Spleen (tissue), 11 donors: ENCODE data around the gene SH3D19. TPM values are rescaled to one million over a fixed set of nuclear protein-coding genes. Genes with fewer than 3 reads are reported as not detected.

Experiments used
- DNase-seq: peaks from one replicate; pipeline ENCODE4 v3.0.0-alpha.2; 2020
- H3K27ac ChIP-seq, 8 donors: fragments of 200-600 bp; sonication (generic) in 7 of 8; 1 replicate in 4 of 8; 2 replicates in 4 of 8; pipeline versions ENCODE4 v1.5.0 to v1.8.0; 2016 to 2021; ENCODE audit warnings: inconsistent platforms in 4 of 8, mild to moderate bottlenecking in 4 of 8, moderate library complexity in 1 of 8
- H3K27me3 ChIP-seq, 7 donors: fragments of 200-600 bp; sonication (generic) in 6 of 7; replicated peaks in 1 of 7; 1 replicate in 4 of 7; 2 replicates in 3 of 7; pipeline versions ENCODE4 v1.5.0 to v1.8.0; 2016 to 2021; ENCODE audit warnings: inconsistent platforms in 3 of 7, mild to moderate bottlenecking in 1 of 7
- H3K36me3 ChIP-seq, 6 donors: fragments of 200-600 bp; sonication (generic) in 5 of 6; 1 replicate in 4 of 6; 2 replicates in 2 of 6; pipeline versions ENCODE4 v1.5.0 to v1.8.0; 2016 to 2021; ENCODE audit warnings: inconsistent platforms in 2 of 6
- H3K4me1 ChIP-seq, 6 donors: fragments of 200-600 bp; sonication (generic) in 5 of 6; 1 replicate in 3 of 6; 2 replicates in 3 of 6; pipeline versions ENCODE4 v1.5.0 to v1.8.0; 2016 to 2021; ENCODE audit warnings: inconsistent platforms in 3 of 6
- H3K4me3 ChIP-seq, 8 donors: fragments of 200-600 bp; sonication (generic) in 7 of 8; 1 replicate in 4 of 8; 2 replicates in 4 of 8; pipeline versions ENCODE4 v1.5.0 to v1.8.0; 2016 to 2021; ENCODE audit warnings: inconsistent platforms in 4 of 8, mild to moderate bottlenecking in 4 of 8, moderate library complexity in 2 of 8
- H3K9me3 ChIP-seq, 8 donors: fragments of 200-600 bp; sonication (generic) in 7 of 8; 1 replicate in 4 of 8; 2 replicates in 4 of 8; pipeline versions ENCODE4 v1.5.0 to v1.8.0; 2016 to 2021; ENCODE audit warnings: inconsistent platforms in 4 of 8
- CTCF ChIP-seq, 11 experiments: fragments of 200-600 bp in 7 of 11; fragments of 450-650 bp in 4 of 11; sonication (generic) in 4 of 11; IDR thresholded peaks in 8 of 11; conservative IDR thresholded peaks in 3 of 11; 1 replicate in 7 of 11; 2 replicates in 4 of 11; pipeline versions ENCODE4 v1.4.0 to v1.8.0; 2016 to 2021; ENCODE audit warnings: antibody characterized with exemption in 11 of 11, inconsistent platforms in 4 of 11, mild to moderate bottlenecking in 1 of 11
- POLR2A ChIP-seq, 3 donors: fragments of 450-650 bp; IDR thresholded peaks; one replicate each; pipeline ENCODE4 v1.5.1; 2017; ENCODE audit warnings: antibody characterized with exemption in 3 of 3, mild to moderate bottlenecking in 1 of 3
- POLR2AphosphoS5 ChIP-seq, 3 donors: sonication (generic); formaldehyde crosslinking; IDR thresholded peaks; one replicate each; pipeline ENCODE4 v1.5.1; 2017; ENCODE audit warnings: antibody characterized with exemption in 3 of 3
- WGBS, 5 donors: extraction: QIAGEN DNeasy Blood & Tissue Kit in 3 of 5; methylation state at CpG; one replicate each; pipeline versions ENCODE4 v1.1.5 to v1.1.7; 2013 to 2018; 5-methylcytosine and 5-hydroxymethylcytosine counted together
- intact Hi-C: fragments of 100-400 bp; cut with DNase I; formaldehyde crosslinking; loops from one replicate; pipeline ENCODE4 v1.15.0; 2023; ENCODE audit warnings: low total_unique reads
- polyA plus RNA-seq, 3 donors: library from polyadenylated mRNA; stranded (reverse); fragments of 200-250 nt; gene quantifications; one replicate each; pipeline ENCODE4 v1.2.1, GENCODE V29; 2013
- total RNA-seq, 7 donors: library from RNA; depleted of rRNA in 3 of 7; stranded (reverse); fragments of >200 nt in 3 of 7; fragmentation: NEBNext Ultra II Directional in 4 of 7; extraction: Animal tissue kit (Norgen Biotek cat#: 25700) in 4 of 7; gene quantifications; one replicate each; pipeline versions ENCODE4 v1.1.0 to v1.2.1, GENCODE V29; 2016 to 2021
- donor health status: healthy with polysubstance abuse.
- donor health status: DM: no; HTN: no; CAD: no; lungs with moderate emphysema.
- donor health status: DM: no; HTN: no; CAD: no.
- donor health status: Bipolar disorder and iron deficiency.
- donor health status: healthy.
- donor health status: DM: no; HTN: no; CAD: no.
- donor health status: DM: yes; HTN: yes; CAD: no.

The SH3D19 gene
- total and polyA plus RNA-seq, 10 donors = 3.0 to 33.3 (median 14.7) TPM

- H3K4me3 ChIP-seq = no peak overlapping the region
- intact Hi-C loops = no loop called here
- TF ChIP-seq CTCF (IDR thresholded peaks at IDR 0.05 in 8 of 11, conservative IDR thresholded peaks at IDR 0.05 in 3 of 11) (no peak), POLR2AphosphoS5 (IDR thresholded peaks at IDR 0.05) (no peak), POLR2A (IDR thresholded peaks at IDR 0.05) (no peak)
- 84 to 93% (median 90%) methylated on average over 2 of the region's 2 CpGs for WGBS, 5 donors
- no peaks in the 10 kb centered on the region for H3K27me3 ChIP-seq
- H3K27ac ChIP-seq = no peak overlapping the region
- H3K36me3 ChIP-seq = no peaks in the 10 kb centered on the region
- no peaks in the 10 kb centered on the region for H3K9me3 ChIP-seq
- no peak for DNase-seq
- H3K4me1 ChIP-seq = no peaks in the 10 kb centered on the region
These were observed 14.1 kb upstream of the SH3D19 start for GRCh38 chr4:151339467-151339866.

- TF ChIP-seq POLR2A (IDR thresholded peaks at IDR 0.05) (no peak), CTCF (IDR thresholded peaks at IDR 0.05 in 8 of 11, conservative IDR thresholded peaks at IDR 0.05 in 3 of 11) (no peak), POLR2AphosphoS5 (IDR thresholded peaks at IDR 0.05) (no peak)
- WGBS, 5 donors = 67 to 100% (median 76%) methylated on average over 1 of the region's 1 CpG
- intact Hi-C loops = no loop called here
These were observed 6.1 kb upstream of the SH3D19 start for GRCh38 chr4:151331276-151332042.

GRCh38 chr4:151329217-151330007 lies 4.0 kb upstream of the SH3D19 start:
- intact Hi-C loops = no loop called here

More at GRCh38 chr4:151331276-151332042, 6.1 kb upstream of the SH3D19 start:
- peaks cover 0 to 15% (median 0%) of the 10 kb centered on the region in 7 donors for H3K27me3 ChIP-seq
- peaks cover 0 to 6% (median 0%) of the 10 kb centered on the region in 8 donors for H3K9me3 ChIP-seq
- no peaks in the 10 kb centered on the region for H3K4me1 ChIP-seq
- H3K27ac ChIP-seq = no peak overlapping the region
- H3K4me3 ChIP-seq = no peak overlapping the region
- H3K36me3 ChIP-seq = no peaks in the 10 kb centered on the region
- DNase-seq = no peak

More at GRCh38 chr4:151329217-151330007, 4.0 kb upstream of the SH3D19 start:
- H3K9me3 ChIP-seq = peaks cover 0 to 6% (median 0%) of the 10 kb centered on the region in 8 donors
- H3K4me3 ChIP-seq = no peak overlapping the region
- no peaks in the 10 kb centered on the region for H3K36me3 ChIP-seq
- DNase-seq = no peak
- TF ChIP-seq POLR2AphosphoS5 (IDR thresholded peaks at IDR 0.05) = no peak
- no peak for TF ChIP-seq POLR2A (IDR thresholded peaks at IDR 0.05)
- TF ChIP-seq CTCF (IDR thresholded peaks at IDR 0.05 in 8 of 11, conservative IDR thresholded peaks at IDR 0.05 in 3 of 11) = no peak
- peaks cover 0 to 17% (median 8%) of the 10 kb centered on the region in 6 donors for H3K4me1 ChIP-seq
- no peak overlapping the region for H3K27ac ChIP-seq
- H3K27me3 ChIP-seq = peaks cover 0 to 35% (median 13%) of the 10 kb centered on the region in 7 donors
- WGBS, 5 donors = 89 to 98% (median 93%) methylated on average over 4 of the region's 4 CpGs
